NT2/D1 (cell line): ENCODE data around the gene CHST12.
"Not testable (repeated sequence)": the region's sequence is repeated elsewhere in the genome, so short reads cannot be mapped to it uniquely, and the experiment has no call there.

Experiments
- YY1 ChIP-seq: IDR thresholded peaks from 2 replicates; pipeline ENCODE4 v1.6.1; 2011; ENCODE audit not compliant: insufficient read length, insufficient read depth
- ZNF274 ChIP-seq: IDR thresholded peaks from 2 replicates; pipeline ENCODE4 v1.6.1; 2011; ENCODE audit warnings: mild to moderate bottlenecking, low read depth, low read length

- TF ChIP-seq YY1, ZNF274: not testable (repeated sequence)
Measured at GRCh38 chr7:2377492-2377891, 25.9 kb upstream of the CHST12 start.
